HEK293 (cell line): Measurements from ENCODE around the gene PRRC2C.

Source experiments
- CTCF ChIA-PET: fragments of 350-600 bp; formaldehyde crosslinking; extraction: SDS; loops from one replicate; lab custom pipeline; 2021; ENCODE audit warnings: antibody characterized with exemption; lab: Yijun Ruan, JAX
- POLR2A ChIA-PET: fragments of 300-600 bp; formaldehyde crosslinking; extraction: SDS; loops from one replicate; lab custom pipeline; 2020; ENCODE audit warnings: antibody characterized with exemption, inconsistent platforms; lab: Yijun Ruan, JAX
- H3K27ac ChIP-seq: fragments of 200-500 bp; sonication (Bioruptor generic); 2 replicates; pipeline ENCODE4 v1.5.1; 2014; ENCODE audit warnings: low read depth, low read length, control low read depth, inconsistent platforms; ENCODE audit errors: extremely low read depth
- H3K36me3 ChIP-seq, 2 experiments: fragments of 200-500 bp in 1 of 2; sonication (Bioruptor generic) in 1 of 2; 1 replicate in 1 of 2; 2 replicates in 1 of 2; pipeline ENCODE4 v1.5.1; 2014 to 2017; ENCODE audit warnings: inconsistent platforms in 2 of 2, low read length in 2 of 2; ENCODE audit not compliant: control insufficient read depth in 2 of 2, insufficient read depth in 1 of 2
- H3K4me1 ChIP-seq: fragments of 200-500 bp; sonication (Bioruptor generic); 2 replicates; pipeline ENCODE4 v1.5.1; 2014; ENCODE audit warnings: mild to moderate bottlenecking, low read length, inconsistent platforms; ENCODE audit not compliant: control insufficient read depth, insufficient read depth
- H3K4me3 ChIP-seq: 2 replicates; pipeline ENCODE4 v1.5.1; 2011; ENCODE audit warnings: low read depth, mild to moderate bottlenecking, control low read depth, low read length, moderate library complexity
- H3K9me3 ChIP-seq: fragments of 200-500 bp; sonication (Bioruptor generic); 2 replicates; pipeline ENCODE4 v1.5.1; 2014; ENCODE audit warnings: low read depth, low read length, inconsistent platforms; ENCODE audit not compliant: control insufficient read depth, insufficient read depth
- EGR2 ChIP-seq: fragments of 450-650 bp; formaldehyde crosslinking; IDR thresholded peaks from 2 replicates; pipeline ENCODE4 v1.5.1; 2016; ENCODE audit warnings: low read depth, missing biosample characterization, missing genetic modification characterization
- IKZF3 ChIP-seq: fragments of 450-650 bp; IDR thresholded peaks from 2 replicates; pipeline ENCODE4 v1.5.0; 2018; ENCODE audit warnings: missing biosample characterization, mild to moderate bottlenecking, missing genetic modification characterization, moderate library complexity
- KLF10 ChIP-seq: fragments of 450-650 bp; IDR thresholded peaks from 2 replicates; pipeline ENCODE4 v1.5.1; 2018; ENCODE audit warnings: missing biosample characterization, mild to moderate bottlenecking, missing genetic modification characterization
- KLF17 ChIP-seq: fragments of 450-650 bp; formaldehyde crosslinking; IDR thresholded peaks from 2 replicates; pipeline ENCODE4 v1.5.1; 2016; ENCODE audit warnings: missing biosample characterization, missing genetic modification characterization
- MEIS1 ChIP-seq: sonication (generic); formaldehyde crosslinking; IDR thresholded peaks from 2 replicates; pipeline ENCODE4 v1.8.1; 2022; ENCODE audit warnings: missing genetic modification reagents, mild to moderate bottlenecking, borderline replicate concordance
- OSR2 ChIP-seq: fragments of 450-650 bp; formaldehyde crosslinking; IDR thresholded peaks from 2 replicates; pipeline ENCODE4 v1.5.1; 2016; ENCODE audit warnings: missing biosample characterization, missing genetic modification characterization
- OVOL3 ChIP-seq: fragments of 450-650 bp; formaldehyde crosslinking; IDR thresholded peaks from 2 replicates; pipeline ENCODE4 v1.5.1; 2016; ENCODE audit warnings: missing biosample characterization, missing genetic modification characterization
- PRDM1 ChIP-seq: fragments of 450-650 bp; formaldehyde crosslinking; IDR thresholded peaks from 2 replicates; pipeline ENCODE4; 2016; ENCODE audit warnings: missing biosample characterization, missing genetic modification characterization
- RBAK ChIP-seq: fragments of 450-650 bp; formaldehyde crosslinking; IDR thresholded peaks from 2 replicates; pipeline ENCODE4 v1.5.1; 2016; ENCODE audit warnings: missing biosample characterization, missing genetic modification characterization
- SETDB1 ChIP-seq: IDR thresholded peaks from one replicate; pipeline ENCODE4 v1.6.1; 2017; ENCODE audit warnings: mild to moderate bottlenecking, low read length, moderate library complexity, mixed read lengths; ENCODE audit not compliant: insufficient read length
- SP2 ChIP-seq: fragments of 450-650 bp; formaldehyde crosslinking; IDR thresholded peaks from 2 replicates; pipeline ENCODE4 v1.5.1; 2016; ENCODE audit warnings: missing biosample characterization, missing genetic modification characterization
- ZBTB48 ChIP-seq: fragments of 450-650 bp; formaldehyde crosslinking; IDR thresholded peaks from 2 replicates; pipeline ENCODE4 v1.5.1; 2016; ENCODE audit warnings: missing biosample characterization, missing genetic modification characterization
- ZEB2 ChIP-seq: fragments of 450-650 bp; formaldehyde crosslinking; IDR thresholded peaks from 2 replicates; pipeline ENCODE4 v1.5.1; 2016; ENCODE audit warnings: missing biosample characterization, missing genetic modification characterization
- ZFP37 ChIP-seq: fragments of 450-650 bp; formaldehyde crosslinking; IDR thresholded peaks from 2 replicates; pipeline ENCODE4 v1.5.1; 2016; ENCODE audit warnings: missing biosample characterization, missing genetic modification characterization
- ZNF10 ChIP-seq: fragments of 450-650 bp; formaldehyde crosslinking; IDR thresholded peaks from 2 replicates; pipeline ENCODE4 v1.5.1; 2017; ENCODE audit warnings: missing biosample characterization, missing genetic modification characterization
- ZNF157 ChIP-seq: fragments of 450-650 bp; formaldehyde crosslinking; IDR thresholded peaks from 2 replicates; pipeline ENCODE4 v1.5.1; 2016; ENCODE audit warnings: missing biosample characterization, missing genetic modification characterization
- ZNF18 ChIP-seq: fragments of 450-650 bp; formaldehyde crosslinking; IDR thresholded peaks from 2 replicates; pipeline ENCODE4 v1.5.1; 2016; ENCODE audit warnings: missing biosample characterization, missing genetic modification characterization
- ZNF202 ChIP-seq: fragments of 450-650 bp; formaldehyde crosslinking; IDR thresholded peaks from 2 replicates; pipeline ENCODE4 v1.5.1; 2016; ENCODE audit warnings: missing biosample characterization, missing genetic modification characterization, borderline replicate concordance
- ZNF510 ChIP-seq: fragments of 450-650 bp; formaldehyde crosslinking; IDR thresholded peaks from 2 replicates; pipeline ENCODE4 v1.5.1; 2018; ENCODE audit warnings: mild to moderate bottlenecking, missing genetic modification characterization, missing biosample characterization; ENCODE audit not compliant: insufficient replicate concordance
- ZNF571 ChIP-seq: fragments of 450-650 bp; formaldehyde crosslinking; IDR thresholded peaks from 2 replicates; pipeline ENCODE4 v1.5.0; 2017; ENCODE audit warnings: missing biosample characterization, missing genetic modification characterization
- ZNF639 ChIP-seq: fragments of 450-650 bp; formaldehyde crosslinking; IDR thresholded peaks from 2 replicates; pipeline ENCODE4 v1.5.1; 2016; ENCODE audit warnings: missing biosample characterization, missing genetic modification characterization
- ZNF645 ChIP-seq: fragments of 450-650 bp; formaldehyde crosslinking; IDR thresholded peaks from 2 replicates; pipeline ENCODE4; 2016; ENCODE audit warnings: missing biosample characterization, missing genetic modification characterization
- ZNF777 ChIP-seq: fragments of 450-650 bp; formaldehyde crosslinking; IDR thresholded peaks from 2 replicates; pipeline ENCODE4 v1.5.1; 2017; ENCODE audit warnings: missing biosample characterization, missing genetic modification characterization, borderline replicate concordance
- ZNF792 ChIP-seq: fragments of 450-650 bp; formaldehyde crosslinking; IDR thresholded peaks from 2 replicates; pipeline ENCODE4 v1.5.1; 2016; ENCODE audit warnings: missing biosample characterization, missing genetic modification characterization
- TF ChIP-seq, protein P1 (sequence below): fragments of 450-650 bp; formaldehyde crosslinking; IDR thresholded peaks from 2 replicates; pipeline ENCODE4 v1.5.1; 2016; ENCODE audit warnings: missing biosample characterization, missing genetic modification characterization
- TF ChIP-seq, protein P2 (sequence below): fragments of 450-650 bp; formaldehyde crosslinking; IDR thresholded peaks from 2 replicates; pipeline ENCODE4 v1.5.1; 2017; ENCODE audit warnings: missing biosample characterization, mild to moderate bottlenecking, missing genetic modification characterization, moderate library complexity

PRRC2C gene

GRCh38 chr1:171521567-171521966, 36.2 kb downstream of the PRRC2C start:
- H3K4me3 ChIP-seq = no peak overlapping the region
- ChIA-PET CTCF (no interaction called here), POLR2A (no interaction called here)
- TF ChIP-seq ZNF792 (tag by site-specific recombination) (no peak), ZNF18 (tag by site-specific recombination) (no peak), ZNF157 (tag by site-specific recombination) (no peak), ZBTB48 (tag by site-specific recombination) (no peak), ZNF571 (tag by site-specific recombination) (no peak), SETDB1 (no peak), ZFP37 (tag by site-specific recombination) (no peak), KLF17 (tag by site-specific recombination) (no peak), KLF10 (tag by site-specific recombination) (no peak), ZNF639 (tag by site-specific recombination) (no peak), ZNF777 (no peak), MEIS1 (CRISPR knock-in tag) (no peak), RBAK (no peak), ZNF645 (no peak), ZNF510 (tag by site-specific recombination) (no peak), OVOL3 (tag by site-specific recombination) (no peak), ZNF10 (tag by site-specific recombination) (no peak)
- TF ChIP-seq, protein P1, sequence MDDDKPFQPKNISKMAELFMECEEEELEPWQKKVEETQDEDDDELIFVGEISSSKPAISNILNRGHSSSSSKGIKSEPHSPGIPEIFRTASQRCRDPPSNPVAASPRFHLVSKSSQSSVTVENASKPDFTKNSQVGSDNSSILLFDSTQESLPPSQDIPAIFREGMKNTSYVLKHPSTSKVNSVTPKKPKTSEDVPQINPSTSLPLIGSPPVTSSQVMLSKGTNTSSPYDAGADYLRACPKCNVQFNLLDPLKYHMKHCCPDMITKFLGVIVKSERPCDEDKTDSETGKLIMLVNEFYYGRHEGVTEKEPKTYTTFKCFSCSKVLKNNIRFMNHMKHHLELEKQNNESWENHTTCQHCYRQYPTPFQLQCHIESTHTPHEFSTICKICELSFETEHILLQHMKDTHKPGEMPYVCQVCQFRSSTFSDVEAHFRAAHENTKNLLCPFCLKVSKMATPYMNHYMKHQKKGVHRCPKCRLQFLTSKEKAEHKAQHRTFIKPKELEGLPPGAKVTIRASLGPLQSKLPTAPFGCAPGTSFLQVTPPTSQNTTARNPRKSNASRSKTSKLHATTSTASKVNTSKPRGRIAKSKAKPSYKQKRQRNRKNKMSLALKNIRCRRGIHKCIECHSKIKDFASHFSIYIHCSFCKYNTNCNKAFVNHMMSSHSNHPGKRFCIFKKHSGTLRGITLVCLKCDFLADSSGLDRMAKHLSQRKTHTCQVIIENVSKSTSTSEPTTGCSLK (tag by site-specific recombination) = no peak
- TF ChIP-seq, all 188 proteins: peak for 0
- H3K27ac ChIP-seq = no peak overlapping the region
- H3K4me1 ChIP-seq = no peaks in the 10 kb centered on the region
- H3K36me3 ChIP-seq = peaks cover 92% of the 10 kb centered on the region in 2 experiments
- no peaks in the 10 kb centered on the region for H3K9me3 ChIP-seq

- ChIA-PET CTCF (interaction anchor here (0.6 to 2.2 kb wide), 2 partner anchors 25 to 46 kb away, joined by 3 to 8 read pairs; partner anchors contain the start of gene PRRC2C), POLR2A (no interaction called here)
- Histone ChIP-seq H3K27ac (no peak overlapping the region), H3K4me3 (no peak overlapping the region), H3K4me1 (no peaks in the 10 kb centered on the region), H3K9me3 (no peaks in the 10 kb centered on the region), H3K36me3 (peaks cover 79 to 86% of the 10 kb centered on the region in 2 experiments)
- TF ChIP-seq ZNF510 (tag by site-specific recombination) = no peak
- no peak for TF ChIP-seq SP2 (tag by site-specific recombination)
- no peak for TF ChIP-seq ZNF202 (tag by site-specific recombination)
- TF ChIP-seq EGR2 = no peak
- TF ChIP-seq ZEB2 (tag by site-specific recombination) = no peak
- no peak for TF ChIP-seq OSR2 (tag by site-specific recombination)
- TF ChIP-seq IKZF3 (tag by site-specific recombination) = no peak
- no peak for TF ChIP-seq PRDM1 (tag by site-specific recombination)
- TF ChIP-seq, protein P2, sequence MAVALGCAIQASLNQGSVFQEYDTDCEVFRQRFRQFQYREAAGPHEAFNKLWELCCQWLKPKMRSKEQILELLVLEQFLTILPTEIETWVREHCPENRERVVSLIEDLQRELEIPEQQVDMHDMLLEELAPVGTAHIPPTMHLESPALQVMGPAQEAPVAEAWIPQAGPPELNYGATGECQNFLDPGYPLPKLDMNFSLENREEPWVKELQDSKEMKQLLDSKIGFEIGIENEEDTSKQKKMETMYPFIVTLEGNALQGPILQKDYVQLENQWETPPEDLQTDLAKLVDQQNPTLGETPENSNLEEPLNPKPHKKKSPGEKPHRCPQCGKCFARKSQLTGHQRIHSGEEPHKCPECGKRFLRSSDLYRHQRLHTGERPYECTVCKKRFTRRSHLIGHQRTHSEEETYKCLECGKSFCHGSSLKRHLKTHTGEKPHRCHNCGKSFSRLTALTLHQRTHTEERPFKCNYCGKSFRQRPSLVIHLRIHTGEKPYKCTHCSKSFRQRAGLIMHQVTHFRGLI (tag by site-specific recombination) = no peak
These were observed 45.3 kb downstream of the PRRC2C start for GRCh38 chr1:171530676-171531075.
